IMR-90 (cell line): ENCODE measurements around the gene HACD2. TPM values are rescaled to one million over a fixed set of nuclear protein-coding genes. Genes with fewer than 3 reads are reported as not detected.

Experiments
- ATAC-seq: fragments of 200-7000 bp; cut with Tn5 transposase; 2 replicates; pipeline ENCODE4 v1.9.1; 2020; ENCODE audit warnings: low read depth, mild to moderate bottlenecking, moderate library complexity
- BruUV-seq: library from RNA; stranded (reverse); fragments of 400-500 nt; replicated peaks from 2 replicates; lab custom pipeline; 2021; lab: Mats Ljungman, UMichigan
- CTCF ChIA-PET: fragments of 300-600 bp; formaldehyde crosslinking; extraction: SDS; loops from one replicate; lab custom pipeline; 2021; ENCODE audit warnings: antibody characterized with exemption; lab: Yijun Ruan, JAX
- POLR2A ChIA-PET: fragments of 300-600 bp; sonication (Branson Sonifier 250); formaldehyde crosslinking; loops from one replicate; lab custom pipeline; 2022; ENCODE audit warnings: antibody characterized with exemption; ENCODE audit not compliant: unreplicated experiment; lab: Charles Lee
- DNase-seq: peaks from one replicate; pipeline ENCODE4 v3.0.0; 2013
- H2AFZ ChIP-seq: replicated peaks from 2 replicates; pipeline ENCODE3; 2013; ENCODE audit warnings: low read length, mild to moderate bottlenecking; ENCODE audit not compliant: poor library complexity
- H2AK5ac ChIP-seq: 2 replicates; pipeline ENCODE4 v1.6.1; 2013; ENCODE audit warnings: low read depth, low read length, inconsistent platforms
- H2AK9ac ChIP-seq: replicated peaks from 2 replicates; pipeline ENCODE3; 2013; ENCODE audit warnings: mild to moderate bottlenecking, low read depth, low read length, moderate library complexity; ENCODE audit not compliant: poor library complexity
- H2BK120ac ChIP-seq: 2 replicates; pipeline ENCODE4 v1.6.1; 2013; ENCODE audit warnings: low read depth, low read length, inconsistent platforms
- H2BK15ac ChIP-seq: 3 replicates; pipeline ENCODE4 v1.6.1; 2013; ENCODE audit warnings: low read depth, low read length, inconsistent platforms
- H2BK20ac ChIP-seq: 2 replicates; pipeline ENCODE4 v1.6.1; 2013; ENCODE audit warnings: low read depth, mild to moderate bottlenecking, inconsistent platforms, low read length, moderate library complexity
- H2BK5ac ChIP-seq: 2 replicates; pipeline ENCODE4 v1.6.1; 2013; ENCODE audit warnings: mild to moderate bottlenecking, low read depth, low read length, inconsistent platforms; ENCODE audit not compliant: poor library complexity, severe bottlenecking
- H3K14ac ChIP-seq: replicated peaks from 2 replicates; pipeline ENCODE4 v1.6.1; 2013; ENCODE audit warnings: low read depth, low read length, inconsistent platforms
- H3K18ac ChIP-seq: 2 replicates; pipeline ENCODE4 v1.6.1; 2013; ENCODE audit warnings: low read depth, low read length, control low read depth
- H3K23ac ChIP-seq: 2 replicates; pipeline ENCODE4 v1.6.1; 2013; ENCODE audit warnings: low read depth, low read length, inconsistent platforms
- H3K27ac ChIP-seq: 2 replicates; pipeline ENCODE4 v1.5.1; 2013; ENCODE audit warnings: mild to moderate bottlenecking, control low read depth, low read length; ENCODE audit not compliant: insufficient read depth
- H3K27me3 ChIP-seq: 2 replicates; pipeline ENCODE4 v1.6.1; 2013; ENCODE audit warnings: low read length; ENCODE audit not compliant: control insufficient read depth, insufficient read depth
- H3K36me3 ChIP-seq: 2 replicates; pipeline ENCODE4 v1.6.1; 2013; ENCODE audit warnings: low read length, mixed read lengths; ENCODE audit not compliant: control insufficient read depth, insufficient read depth
- H3K4ac ChIP-seq: 2 replicates; pipeline ENCODE4 v1.6.1; 2013; ENCODE audit warnings: low read depth, low read length, inconsistent platforms
- H3K4me1 ChIP-seq: 2 replicates; pipeline ENCODE4 v1.6.1; 2013; ENCODE audit warnings: low read length, mixed read lengths; ENCODE audit not compliant: control insufficient read depth, insufficient read depth
- H3K4me2 ChIP-seq: 2 replicates; pipeline ENCODE4 v1.6.1; 2013; ENCODE audit warnings: low read depth, mild to moderate bottlenecking, control low read depth, low read length, moderate library complexity
- H3K4me3 ChIP-seq: 2 replicates; pipeline ENCODE4 v1.5.1; 2013; ENCODE audit warnings: low read depth, mild to moderate bottlenecking, control low read depth, low read length, moderate library complexity; ENCODE audit not compliant: insufficient read depth
- H3K56ac ChIP-seq: 2 replicates; pipeline ENCODE4 v1.6.1; 2013; ENCODE audit warnings: low read length, inconsistent platforms; ENCODE audit not compliant: insufficient read depth; ENCODE audit errors: extremely low read depth
- H3K79me1 ChIP-seq, 2 experiments: 2 replicates each; pipeline ENCODE4 v1.6.1; 2013; ENCODE audit warnings: low read length in 2 of 2, inconsistent platforms in 1 of 2, low read depth in 1 of 2
- H3K9ac ChIP-seq: 2 replicates; pipeline ENCODE4 v1.6.1; 2013; ENCODE audit warnings: low read depth, low read length, control low read depth
- H3K9me1 ChIP-seq: 2 replicates; pipeline ENCODE4 v1.6.1; 2013; ENCODE audit warnings: low read length, inconsistent platforms; ENCODE audit not compliant: insufficient read depth
- H3K9me3 ChIP-seq: 2 replicates; pipeline ENCODE4 v1.6.1; 2013; ENCODE audit warnings: low read length; ENCODE audit not compliant: control insufficient read depth, insufficient read depth
- H4K20me1 ChIP-seq: 2 replicates; pipeline ENCODE4 v1.6.1; 2013; ENCODE audit warnings: low read length, inconsistent platforms; ENCODE audit not compliant: insufficient read depth
- H4K5ac ChIP-seq: 2 replicates; pipeline ENCODE4 v1.6.1; 2013; ENCODE audit warnings: mild to moderate bottlenecking, low read depth, low read length, control low read depth
- H4K8ac ChIP-seq, 2 experiments: 2 replicates each; pipeline ENCODE4 v1.6.1; 2013; ENCODE audit warnings: low read depth in 2 of 2, low read length in 2 of 2, control low read depth in 1 of 2, inconsistent platforms in 1 of 2
- H4K91ac ChIP-seq: 2 replicates; pipeline ENCODE4 v1.6.1; 2013; ENCODE audit warnings: low read depth, low read length, inconsistent platforms; ENCODE audit not compliant: insufficient read depth
- SMC3 ChIP-seq: fragments of 150-350 bp; IDR thresholded peaks from 2 replicates; pipeline ENCODE4 v1.6.1; 2016; ENCODE audit warnings: low read depth, mild to moderate bottlenecking, antibody characterized with exemption, low read length, moderate library complexity
- WGBS, 2 experiments: methylation state at CpG; one replicate each; pipeline versions ENCODE4 v1.1.5 to v1.1.7; 2013; ENCODE audit warnings: missing lambda C conversion rate in 2 of 2; ENCODE audit not compliant: insufficient read length in 1 of 2; ENCODE audit errors: extremely low coverage in 2 of 2; 5-methylcytosine and 5-hydroxymethylcytosine counted together
- dilution Hi-C: fragments of 300-500 bp; cut with HindIII; formaldehyde crosslinking; loops from one replicate; pipeline ENCODE4 v1.14.3; 2018; ENCODE audit warnings: low sequenced_read_pairs; ENCODE audit not compliant: unreplicated experiment
- in situ Hi-C: fragments of 300-500 bp; cut with MboI; formaldehyde crosslinking; loops from 3 replicates; pipeline ENCODE4 v1.14.3; 2019; ENCODE audit warnings: low sequenced_read_pairs, inconsistent platforms, mixed read lengths
- intact Hi-C: fragments of 100-400 bp; cut with micrococcal nuclease; formaldehyde crosslinking; loops from 2 replicates; pipeline ENCODE4 v1.10.0; 2022
- polyA plus RNA-seq, 3 experiments: library from polyadenylated mRNA; depleted of rRNA; stranded (reverse); fragments of >200 nt; gene quantifications; 2 replicates each; pipeline ENCODE4 v1.2.3, GENCODE V29; 2012; ENCODE audit warnings: low replicate concordance in 1 of 3
- total RNA-seq: library from RNA; depleted of rRNA; stranded (reverse); fragments of >200 nt; gene quantifications from 2 replicates; pipeline ENCODE4 v1.2.3, GENCODE V29; 2012

The HACD2 gene
- total and polyA plus RNA-seq, 2 of the 4 experiments (the other 2 are of a cell fraction), result 21.5 to 22.6 TPM

GRCh38 chr3:123453675-123454074 is 131.2 kb downstream of the HACD2 start:
- Histone ChIP-seq H3K79me1 (no peaks in the 10 kb centered on the region), H3K9me3 (no peaks in the 10 kb centered on the region; the same call in 1 of the 2 replicates), H3K4ac (no peak overlapping the region), H3K56ac (no peak overlapping the region), H2BK20ac (no peak overlapping the region), H3K27me3 (peaks cover 63% of the 10 kb centered on the region), H4K8ac (no peak overlapping the region), H3K4me3 (no peak overlapping the region), H3K4me2 (no peak overlapping the region), H3K14ac (no peak overlapping the region), H3K4me1 (no peaks in the 10 kb centered on the region), H2AFZ (no peak overlapping the region), H2AK9ac (no peak overlapping the region), H2BK120ac (no peak overlapping the region), H2BK15ac (no peak overlapping the region), H4K5ac (no peak overlapping the region), H2BK5ac (no peak overlapping the region), H3K9ac (no peak overlapping the region), H2AK5ac (no peak overlapping the region), H3K18ac (no peak overlapping the region), H3K9me1 (no peaks in the 10 kb centered on the region), H3K36me3 (no peaks in the 10 kb centered on the region), H4K91ac (no peak overlapping the region), H3K27ac (no peak overlapping the region), H4K20me1 (no peaks in the 10 kb centered on the region; the same call in 1 of the 2 replicates), H3K23ac (no peak overlapping the region)
- ATAC-seq, result no peak
- no TSS peak for BruUV-seq
- no peak for DNase-seq
- intact Hi-C loops (no loop called here), in situ Hi-C loops (no loop called here), dilution Hi-C loops (no loop called here)
- no peak for TF ChIP-seq SMC3
- 35% methylated on average over 2 of the region's 3 CpGs; no CpG with 5 or more reads in 1 of the 2 experiments for WGBS, 2 experiments
- ChIA-PET POLR2A (no interaction called here), CTCF (no interaction called here)
